Measurements from ENCODE around the gene KRTAP10-12.

The KRTAP10-12 gene

DNA sequence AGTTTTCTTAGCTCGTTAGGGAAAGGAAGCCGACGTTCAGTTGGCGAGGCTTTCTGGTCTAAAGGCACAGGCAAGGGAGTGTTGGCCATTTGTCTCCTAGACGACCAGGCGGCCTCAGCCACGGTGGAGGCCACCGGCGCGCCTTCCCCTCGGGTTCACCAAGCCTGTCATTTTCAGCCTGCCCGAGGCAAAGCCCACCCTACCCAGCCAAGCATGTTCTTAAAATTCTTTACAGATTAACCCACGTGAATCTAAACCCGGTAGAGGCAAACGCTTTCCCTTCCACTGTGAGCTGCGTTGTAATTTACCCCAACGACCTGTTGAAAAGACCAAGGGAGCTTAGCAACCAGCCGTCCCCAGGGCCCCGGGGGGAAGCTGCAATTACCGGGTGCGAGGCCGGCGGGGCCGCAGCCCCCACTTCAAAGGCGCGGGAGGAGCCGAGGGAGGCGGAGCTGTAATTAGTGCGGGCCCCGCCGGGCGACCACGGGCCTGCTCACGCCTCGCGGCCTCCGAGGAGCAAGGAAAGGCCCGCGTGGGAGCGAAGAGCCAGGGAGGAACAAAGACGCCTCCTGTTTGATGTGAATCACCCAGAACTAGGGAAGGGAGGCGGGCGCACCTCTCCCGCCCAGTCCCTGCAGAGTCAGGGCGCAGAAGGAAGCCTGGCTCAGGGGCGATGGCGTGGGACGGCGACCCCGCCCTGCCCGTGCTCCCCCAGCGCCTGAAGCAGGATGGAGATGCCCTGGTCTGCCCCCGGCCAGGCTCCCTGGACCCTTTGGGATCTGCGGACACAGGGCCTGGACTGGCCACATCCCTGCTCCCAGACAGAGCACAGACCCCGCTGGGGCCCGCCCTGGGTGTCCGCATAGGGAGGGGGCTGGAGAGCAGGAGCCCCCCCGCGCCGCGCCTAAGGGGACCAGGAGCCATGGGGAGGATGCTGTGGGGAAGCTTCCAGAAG, 26.5 kb downstream of the KRTAP10-12 start:
- DNase-seq (ENCODE audit: extremely low read depth, insufficient read length): no peak
- TF ChIP-seq, protein P1, sequence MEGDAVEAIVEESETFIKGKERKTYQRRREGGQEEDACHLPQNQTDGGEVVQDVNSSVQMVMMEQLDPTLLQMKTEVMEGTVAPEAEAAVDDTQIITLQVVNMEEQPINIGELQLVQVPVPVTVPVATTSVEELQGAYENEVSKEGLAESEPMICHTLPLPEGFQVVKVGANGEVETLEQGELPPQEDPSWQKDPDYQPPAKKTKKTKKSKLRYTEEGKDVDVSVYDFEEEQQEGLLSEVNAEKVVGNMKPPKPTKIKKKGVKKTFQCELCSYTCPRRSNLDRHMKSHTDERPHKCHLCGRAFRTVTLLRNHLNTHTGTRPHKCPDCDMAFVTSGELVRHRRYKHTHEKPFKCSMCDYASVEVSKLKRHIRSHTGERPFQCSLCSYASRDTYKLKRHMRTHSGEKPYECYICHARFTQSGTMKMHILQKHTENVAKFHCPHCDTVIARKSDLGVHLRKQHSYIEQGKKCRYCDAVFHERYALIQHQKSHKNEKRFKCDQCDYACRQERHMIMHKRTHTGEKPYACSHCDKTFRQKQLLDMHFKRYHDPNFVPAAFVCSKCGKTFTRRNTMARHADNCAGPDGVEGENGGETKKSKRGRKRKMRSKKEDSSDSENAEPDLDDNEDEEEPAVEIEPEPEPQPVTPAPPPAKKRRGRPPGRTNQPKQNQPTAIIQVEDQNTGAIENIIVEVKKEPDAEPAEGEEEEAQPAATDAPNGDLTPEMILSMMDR (IDR thresholded peaks at IDR 0.05; ENCODE audit: insufficient read depth, low read length, poor library complexity, severe bottlenecking): no peak
- no peaks in the 10 kb centered on the region for H3K36me3 ChIP-seq (ENCODE audit: control insufficient read depth, insufficient read depth, low read length)
- H3K4me3 ChIP-seq (replicated peaks; ENCODE audit: low read depth, low read length): no peak overlapping the region
- H3K27me3 ChIP-seq (replicated peaks; ENCODE audit: control insufficient read depth, insufficient read depth, low read length): no peaks in the 10 kb centered on the region; the same call in 1 of the 2 replicates

DNA sequence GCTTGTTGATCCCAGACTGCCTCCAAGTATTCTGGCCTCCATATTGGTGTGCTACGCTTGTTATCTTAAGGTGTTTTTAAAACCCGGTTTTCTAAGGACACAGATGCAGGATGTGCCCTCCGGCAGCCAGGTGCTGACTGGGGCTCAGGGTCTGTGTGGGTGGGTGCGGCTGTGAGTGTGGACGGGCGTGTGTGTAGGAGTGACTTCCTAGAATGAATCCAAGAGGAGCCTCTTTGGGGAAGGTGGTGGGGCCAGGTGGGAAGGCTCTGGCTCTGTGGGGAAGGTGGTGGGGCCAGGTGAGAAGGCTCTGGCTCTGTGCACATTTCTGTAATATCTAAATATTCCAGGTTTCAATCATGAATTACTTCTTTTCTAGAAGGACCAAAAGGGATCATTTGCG, 27.2 kb downstream of the KRTAP10-12 start:
- TF ChIP-seq, protein P1 (IDR thresholded peaks at IDR 0.05; ENCODE audit: insufficient read depth, low read length, poor library complexity, severe bottlenecking): no peak
- Histone ChIP-seq H3K4me3 (replicated peaks; ENCODE audit: low read depth, low read length) (no peak overlapping the region), H3K27me3 (replicated peaks; ENCODE audit: control insufficient read depth, insufficient read depth, low read length) (no peaks in the 10 kb centered on the region; the same call in 1 of the 2 replicates), H3K36me3 (ENCODE audit: control insufficient read depth, insufficient read depth, low read length) (no peaks in the 10 kb centered on the region)
- DNase-seq (ENCODE audit: extremely low read depth, insufficient read length): no peak

DNA sequence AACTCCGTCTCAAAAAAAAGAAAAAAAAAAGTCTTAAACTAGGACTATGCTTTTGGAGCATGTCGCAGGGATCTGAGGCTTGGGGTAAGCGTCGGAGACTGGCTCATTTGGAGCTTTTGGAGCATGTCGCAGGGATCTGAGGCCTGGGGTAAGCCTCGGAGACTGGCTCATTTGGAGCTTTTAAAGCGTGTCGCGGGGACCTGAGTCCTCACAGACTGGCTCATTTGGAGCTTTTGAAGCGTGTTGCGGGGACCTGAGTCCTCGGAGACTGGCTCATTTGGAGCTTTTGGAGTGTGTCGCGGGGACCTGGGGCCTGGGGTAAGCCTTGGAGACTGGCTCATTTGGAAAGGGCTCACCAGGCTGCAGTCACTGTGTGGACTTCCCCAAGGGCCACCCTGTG, 28.0 kb downstream of the KRTAP10-12 start:
- DNase-seq (ENCODE audit: extremely low read depth, insufficient read length): no peak
- TF ChIP-seq, protein P1 (IDR thresholded peaks at IDR 0.05; ENCODE audit: insufficient read depth, low read length, poor library complexity, severe bottlenecking): no peak
- Histone ChIP-seq H3K27me3 (replicated peaks; ENCODE audit: control insufficient read depth, insufficient read depth, low read length) (no peaks in the 10 kb centered on the region; the same call in 1 of the 2 replicates), H3K4me3 (replicated peaks; ENCODE audit: low read depth, low read length) (no peak overlapping the region), H3K36me3 (ENCODE audit: control insufficient read depth, insufficient read depth, low read length) (no peaks in the 10 kb centered on the region)

DNA sequence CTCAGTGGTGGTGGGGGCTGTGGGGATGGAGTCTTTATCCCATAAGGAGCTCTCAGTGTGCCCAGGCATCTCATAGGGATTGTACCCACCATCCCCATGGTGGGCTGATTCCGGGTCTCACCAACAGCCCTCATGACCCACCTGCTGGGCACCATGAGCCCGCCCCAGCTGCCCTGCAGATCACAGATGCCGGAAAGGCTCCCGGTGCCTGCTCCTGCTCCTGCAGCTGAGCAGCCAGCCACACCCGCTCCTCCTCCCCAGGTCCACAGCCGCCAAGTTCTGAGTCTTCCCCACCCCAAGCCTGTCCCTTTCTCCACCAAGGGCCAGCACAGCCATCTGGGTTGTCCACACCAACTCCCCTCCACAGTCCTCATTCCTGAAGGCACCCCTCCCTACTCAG, 29.9 kb downstream of the KRTAP10-12 start:
- TF ChIP-seq, protein P1 (IDR thresholded peaks at IDR 0.05; ENCODE audit: insufficient read depth, low read length, poor library complexity, severe bottlenecking): no peak
- Histone ChIP-seq H3K27me3 (replicated peaks; ENCODE audit: control insufficient read depth, insufficient read depth, low read length) (no peaks in the 10 kb centered on the region; the same call in 1 of the 2 replicates), H3K36me3 (ENCODE audit: control insufficient read depth, insufficient read depth, low read length) (no peaks in the 10 kb centered on the region), H3K4me3 (replicated peaks; ENCODE audit: low read depth, low read length) (no peak overlapping the region)
- DNase-seq (ENCODE audit: extremely low read depth, insufficient read length): no peak

DNA sequence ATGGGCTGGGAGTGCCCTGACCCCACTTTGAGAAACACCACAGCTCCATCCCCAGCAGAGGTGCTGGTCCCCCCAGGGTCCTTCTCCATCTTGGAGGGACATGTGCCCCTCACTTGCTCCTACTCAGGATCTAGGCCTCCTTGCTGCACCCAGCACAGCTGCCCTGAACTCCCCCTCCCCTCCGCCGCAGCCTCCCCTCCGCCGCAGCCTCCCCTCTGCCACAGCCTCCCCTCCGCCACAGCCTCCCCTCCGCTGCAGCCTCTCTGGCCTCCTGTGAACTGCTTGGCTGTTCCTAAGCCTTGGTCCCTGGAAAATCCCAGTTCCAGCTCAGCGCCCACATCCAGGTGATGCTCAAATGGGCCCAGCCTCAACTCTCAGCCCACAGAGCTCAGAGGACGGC, 30.3 kb downstream of the KRTAP10-12 start:
- DNase-seq (ENCODE audit: extremely low read depth, insufficient read length): no peak
- Histone ChIP-seq H3K27me3 (replicated peaks; ENCODE audit: control insufficient read depth, insufficient read depth, low read length) (no peaks in the 10 kb centered on the region; the same call in 1 of the 2 replicates), H3K36me3 (ENCODE audit: control insufficient read depth, insufficient read depth, low read length) (no peaks in the 10 kb centered on the region), H3K4me3 (replicated peaks; ENCODE audit: low read depth, low read length) (no peak overlapping the region)
- TF ChIP-seq, protein P1 (IDR thresholded peaks at IDR 0.05; ENCODE audit: insufficient read depth, low read length, poor library complexity, severe bottlenecking): no peak

Measured in GM06990 (cell line).